Esophagus mucosa (tissue), 1 donor: Measurements from ENCODE around the gene MACROD2. TPM values are rescaled to one million over a fixed set of nuclear protein-coding genes. Genes with fewer than 3 reads are reported as not detected.
"Not testable (repeated sequence)": the region's sequence is repeated elsewhere in the genome, so short reads cannot be mapped to it uniquely, and the experiment has no call there.

Experiments used
- ATAC-seq: fragments of 200-7000 bp; cut with Tn5 transposase; one replicate; pipeline ENCODE4 v1.9.1; 2020
- total RNA-seq: library from RNA; stranded (reverse); gene quantifications from one replicate; pipeline ENCODE4 v1.2.4, GENCODE V29; 2023
- donor health status: DM: yes; HTN: yes; CAD: no.

The MACROD2 gene
- total RNA-seq, 1 donor from 2014 or later: 2.2 TPM

GRCh38 chr20:14414560-14414959, 419.2 kb downstream of the MACROD2 start:
- ATAC-seq: no peak

- ATAC-seq: no peak
These were observed 420.2 kb downstream of the MACROD2 start for GRCh38 chr20:14415467-14415866.

GRCh38 chr20:14418376-14418775, 423.1 kb downstream of the MACROD2 start:
- no peak for ATAC-seq

GRCh38 chr20:14422892-14423291, 427.6 kb downstream of the MACROD2 start:
- ATAC-seq: no peak

GRCh38 chr20:14431568-14431967, 436.3 kb downstream of the MACROD2 start:
- ATAC-seq: no peak

- no peak for ATAC-seq
These were observed 436.8 kb downstream of the MACROD2 start for GRCh38 chr20:14432085-14432484.

GRCh38 chr20:14432597-14432996, 437.3 kb downstream of the MACROD2 start:
- ATAC-seq: no peak

- peak; percentile 95 for ATAC-seq
These were observed 439.2 kb downstream of the MACROD2 start for GRCh38 chr20:14434384-14435136.

- peak; percentile 67 for ATAC-seq
These were observed 445.9 kb downstream of the MACROD2 start for GRCh38 chr20:14441201-14441600.

GRCh38 chr20:14444106-14444505, 448.8 kb downstream of the MACROD2 start:
- no peak for ATAC-seq

GRCh38 chr20:14445310-14445709, 450.0 kb downstream of the MACROD2 start:
- ATAC-seq: no peak

- ATAC-seq: peak; percentile 70
These were observed 450.6 kb downstream of the MACROD2 start for GRCh38 chr20:14445902-14446301.

GRCh38 chr20:14446446-14446845, 451.1 kb downstream of the MACROD2 start:
- ATAC-seq: no peak

- ATAC-seq: peak; percentile 72
These were observed 454.0 kb downstream of the MACROD2 start for GRCh38 chr20:14449323-14449722.

GRCh38 chr20:14450256-14450655, 454.9 kb downstream of the MACROD2 start:
- ATAC-seq: no peak

GRCh38 chr20:14451458-14451857, 456.1 kb downstream of the MACROD2 start:
- no peak for ATAC-seq

GRCh38 chr20:14453259-14453658, 457.9 kb downstream of the MACROD2 start:
- no peak for ATAC-seq

GRCh38 chr20:14454296-14454695, 459.0 kb downstream of the MACROD2 start:
- ATAC-seq: no peak

- ATAC-seq: not testable (repeated sequence)
These were observed 471.9 kb downstream of the MACROD2 start for GRCh38 chr20:14467104-14467827.

- no peak for ATAC-seq
These were observed 475.0 kb downstream of the MACROD2 start for GRCh38 chr20:14470231-14470899.

GRCh38 chr20:14470977-14471661, 475.8 kb downstream of the MACROD2 start:
- no peak for ATAC-seq

- ATAC-seq: peak; percentile 55
These were observed 481.8 kb downstream of the MACROD2 start for GRCh38 chr20:14477125-14477524.

- ATAC-seq: no peak
These were observed 482.8 kb downstream of the MACROD2 start for GRCh38 chr20:14478126-14478525.
